H1 (cell line): ENCODE results near the gene ARHGEF28.

Experiments
- CTCF ChIP-seq, 3 experiments: IDR thresholded peaks; 1 replicate in 2 of 3; 2 replicates in 1 of 3; pipeline versions ENCODE4 v1.5.1 to v1.6.1; 2011; ENCODE audit warnings: low read length in 3 of 3, mild to moderate bottlenecking in 3 of 3, inconsistent platforms in 2 of 3, low read depth in 1 of 3, moderate library complexity in 1 of 3; ENCODE audit not compliant: insufficient read depth in 1 of 3; ENCODE audit errors: control extremely low read depth in 1 of 3
- RAD21 ChIP-seq, 2 experiments: IDR thresholded peaks in 1 of 2; conservative IDR thresholded peaks in 1 of 2; 2 replicates each; pipeline ENCODE4 v1.6.1; 2011; ENCODE audit warnings: low read depth in 2 of 2, low read length in 2 of 2, improper control_type of control experiment in 1 of 2, inconsistent platforms in 1 of 2, mild to moderate bottlenecking in 1 of 2, moderate library complexity in 1 of 2

GRCh38 chr5:73815631-73816030 lies 189.6 kb downstream of the ARHGEF28 start:
- no peak for TF ChIP-seq CTCF (IDR thresholded peaks at IDR 0.05; ENCODE audit: control extremely low read depth in 1 of 3, insufficient read depth in 1 of 3, low read depth in 1 of 3, low read length in 3 of 3)
- TF ChIP-seq RAD21 (IDR thresholded peaks at IDR 0.05 in 1 of 2, conservative IDR thresholded peaks at IDR 0.05 in 1 of 2; ENCODE audit: low read depth in 2 of 2, low read length in 2 of 2): no peak
